ENCODE data around the gene CYP3A4. TPM values are rescaled to one million over a fixed set of nuclear protein-coding genes. Genes with fewer than 3 reads are reported as not detected.

Gene CYP3A4
- total and polyA plus RNA-seq, 2 of the 13 experiments (the other 11 are each of a cell fraction or from before 2014, with no cell fraction given) = 0.11 to 0.24 TPM

DNA sequence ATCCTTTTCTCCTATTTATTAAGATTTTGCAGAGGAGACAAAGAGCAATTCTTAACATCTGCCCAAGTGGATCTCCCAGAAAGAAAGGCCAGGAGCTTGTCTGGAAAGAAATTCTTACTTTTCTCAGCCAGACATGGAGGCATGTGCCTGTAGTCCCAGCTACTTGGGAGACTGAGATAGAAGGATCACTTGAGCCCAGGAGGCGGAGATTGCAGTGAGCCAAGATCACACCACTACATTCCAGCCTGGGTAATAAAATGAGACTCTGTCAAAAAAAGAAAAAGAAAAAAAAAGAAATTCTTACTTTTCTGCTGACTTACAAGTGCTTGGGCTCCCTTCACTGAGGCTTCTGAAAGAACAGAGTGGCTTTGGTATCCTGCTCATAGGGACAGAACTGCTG, 41.5 kb upstream of the CYP3A4 start:
- 100% methylated on average over 1 of the region's 1 CpG for WGBS (ENCODE audit: low lambda C conversion rate)
- no peaks in the 10 kb centered on the region for H3K9me3 ChIP-seq (ENCODE audit: low read length)
- no peaks in the 10 kb centered on the region for H4K20me1 ChIP-seq (ENCODE audit: insufficient read depth, low read length)
- H3K4me1 ChIP-seq (ENCODE audit: insufficient read depth, low read length) = peaks cover 82% of the 10 kb centered on the region
- no peaks in the 10 kb centered on the region for H3K27me3 ChIP-seq (ENCODE audit: control insufficient read depth in 1 of 2, insufficient read depth in 2 of 2, low read length in 2 of 2)
- BruUV-seq (replicated peaks) = no TSS peak
- H3K27ac ChIP-seq (ENCODE audit: extremely low read length, insufficient read depth, low read length) = no peak overlapping the region
- H3K9ac ChIP-seq (ENCODE audit: insufficient read depth, low read depth, low read length) = no peak overlapping the region
- H3K4me3 ChIP-seq (replicated peaks in 1 of 3; ENCODE audit: insufficient read depth in 1 of 3, low read depth in 2 of 3, low read length in 3 of 3) = no peak overlapping the region
- in situ Hi-C loops (cut with HindIII; ENCODE audit: extremely low pct_ligation_motif_present, low pct_unique_long_range_greater_than_20kb) = no loop called here
- no peak overlapping the region for H2AFZ ChIP-seq (ENCODE audit: low read length)
- H3K79me2 ChIP-seq (ENCODE audit: insufficient read depth, low read length) = no peaks in the 10 kb centered on the region
- intact Hi-C loops (cut with micrococcal nuclease; ENCODE audit: unreplicated experiment) = loop anchor here (5.0 kb wide), 1 partner anchor 83 kb away; no protein-coding TSS in a partner anchor
- ChIA-PET POLR2A (no interaction called here), CTCF (ENCODE audit: low intra/inter-chr PET ratio, low total read pairs) (no interaction called here)
- no peaks in the 10 kb centered on the region for H3K36me3 ChIP-seq (replicated peaks in 1 of 2; ENCODE audit: control insufficient read depth in 1 of 2, insufficient read depth in 2 of 2, low read length in 2 of 2)
- ATAC-seq (no peak), DNase-seq (ENCODE audit: low spot score) (no peak), FAIRE-seq (no peak)
- H3K4me2 ChIP-seq (ENCODE audit: low read depth, low read length) = no peak overlapping the region
- TF ChIP-seq, protein P1, sequence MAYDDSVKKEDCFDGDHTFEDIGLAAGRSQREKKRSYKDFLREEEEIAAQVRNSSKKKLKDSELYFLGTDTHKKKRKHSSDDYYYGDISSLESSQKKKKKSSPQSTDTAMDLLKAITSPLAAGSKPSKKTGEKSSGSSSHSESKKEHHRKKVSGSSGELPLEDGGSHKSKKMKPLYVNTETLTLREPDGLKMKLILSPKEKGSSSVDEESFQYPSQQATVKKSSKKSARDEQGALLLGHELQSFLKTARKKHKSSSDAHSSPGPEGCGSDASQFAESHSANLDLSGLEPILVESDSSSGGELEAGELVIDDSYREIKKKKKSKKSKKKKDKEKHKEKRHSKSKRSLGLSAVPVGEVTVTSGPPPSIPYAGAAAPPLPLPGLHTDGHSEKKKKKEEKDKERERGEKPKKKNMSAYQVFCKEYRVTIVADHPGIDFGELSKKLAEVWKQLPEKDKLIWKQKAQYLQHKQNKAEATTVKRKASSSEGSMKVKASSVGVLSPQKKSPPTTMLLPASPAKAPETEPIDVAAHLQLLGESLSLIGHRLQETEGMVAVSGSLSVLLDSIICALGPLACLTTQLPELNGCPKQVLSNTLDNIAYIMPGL (CRISPR knock-in tag; IDR thresholded peaks at IDR 0.05; ENCODE audit: borderline replicate concordance in 1 of 2, low read depth in 1 of 2) = no peak
- TF ChIP-seq, protein P2, sequence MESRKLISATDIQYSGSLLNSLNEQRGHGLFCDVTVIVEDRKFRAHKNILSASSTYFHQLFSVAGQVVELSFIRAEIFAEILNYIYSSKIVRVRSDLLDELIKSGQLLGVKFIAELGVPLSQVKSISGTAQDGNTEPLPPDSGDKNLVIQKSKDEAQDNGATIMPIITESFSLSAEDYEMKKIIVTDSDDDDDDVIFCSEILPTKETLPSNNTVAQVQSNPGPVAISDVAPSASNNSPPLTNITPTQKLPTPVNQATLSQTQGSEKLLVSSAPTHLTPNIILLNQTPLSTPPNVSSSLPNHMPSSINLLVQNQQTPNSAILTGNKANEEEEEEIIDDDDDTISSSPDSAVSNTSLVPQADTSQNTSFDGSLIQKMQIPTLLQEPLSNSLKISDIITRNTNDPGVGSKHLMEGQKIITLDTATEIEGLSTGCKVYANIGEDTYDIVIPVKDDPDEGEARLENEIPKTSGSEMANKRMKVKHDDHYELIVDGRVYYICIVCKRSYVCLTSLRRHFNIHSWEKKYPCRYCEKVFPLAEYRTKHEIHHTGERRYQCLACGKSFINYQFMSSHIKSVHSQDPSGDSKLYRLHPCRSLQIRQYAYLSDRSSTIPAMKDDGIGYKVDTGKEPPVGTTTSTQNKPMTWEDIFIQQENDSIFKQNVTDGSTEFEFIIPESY (CRISPR knock-in tag; IDR thresholded peaks at IDR 0.05) = no peak
- TF ChIP-seq, protein P3, sequence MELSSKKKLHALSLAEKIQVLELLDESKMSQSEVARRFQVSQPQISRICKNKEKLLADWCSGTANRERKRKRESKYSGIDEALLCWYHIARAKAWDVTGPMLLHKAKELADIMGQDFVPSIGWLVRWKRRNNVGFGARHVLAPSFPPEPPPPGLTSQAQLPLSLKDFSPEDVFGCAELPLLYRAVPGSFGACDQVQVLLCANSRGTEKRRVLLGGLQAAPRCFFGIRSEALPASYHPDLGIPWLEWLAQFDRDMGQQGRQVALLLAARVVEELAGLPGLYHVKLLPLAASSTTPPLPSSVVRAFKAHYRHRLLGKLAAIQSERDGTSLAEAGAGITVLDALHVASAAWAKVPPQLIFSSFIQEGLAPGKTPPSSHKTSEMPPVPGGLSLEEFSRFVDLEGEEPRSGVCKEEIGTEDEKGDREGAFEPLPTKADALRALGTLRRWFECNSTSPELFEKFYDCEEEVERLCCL (CRISPR knock-in tag; IDR thresholded peaks at IDR 0.05; ENCODE audit: borderline replicate concordance) = no peak
- no peak for TF ChIP-seq ZNF12 (CRISPR knock-in tag; IDR thresholded peaks at IDR 0.05)
- no peak for TF ChIP-seq SOX5 (CRISPR knock-in tag; IDR thresholded peaks at IDR 0.05; ENCODE audit: borderline replicate concordance)
- no peak for TF ChIP-seq ZNF234 (CRISPR knock-in tag; conservative IDR thresholded peaks at IDR 0.05)
- TF ChIP-seq, protein P4, sequence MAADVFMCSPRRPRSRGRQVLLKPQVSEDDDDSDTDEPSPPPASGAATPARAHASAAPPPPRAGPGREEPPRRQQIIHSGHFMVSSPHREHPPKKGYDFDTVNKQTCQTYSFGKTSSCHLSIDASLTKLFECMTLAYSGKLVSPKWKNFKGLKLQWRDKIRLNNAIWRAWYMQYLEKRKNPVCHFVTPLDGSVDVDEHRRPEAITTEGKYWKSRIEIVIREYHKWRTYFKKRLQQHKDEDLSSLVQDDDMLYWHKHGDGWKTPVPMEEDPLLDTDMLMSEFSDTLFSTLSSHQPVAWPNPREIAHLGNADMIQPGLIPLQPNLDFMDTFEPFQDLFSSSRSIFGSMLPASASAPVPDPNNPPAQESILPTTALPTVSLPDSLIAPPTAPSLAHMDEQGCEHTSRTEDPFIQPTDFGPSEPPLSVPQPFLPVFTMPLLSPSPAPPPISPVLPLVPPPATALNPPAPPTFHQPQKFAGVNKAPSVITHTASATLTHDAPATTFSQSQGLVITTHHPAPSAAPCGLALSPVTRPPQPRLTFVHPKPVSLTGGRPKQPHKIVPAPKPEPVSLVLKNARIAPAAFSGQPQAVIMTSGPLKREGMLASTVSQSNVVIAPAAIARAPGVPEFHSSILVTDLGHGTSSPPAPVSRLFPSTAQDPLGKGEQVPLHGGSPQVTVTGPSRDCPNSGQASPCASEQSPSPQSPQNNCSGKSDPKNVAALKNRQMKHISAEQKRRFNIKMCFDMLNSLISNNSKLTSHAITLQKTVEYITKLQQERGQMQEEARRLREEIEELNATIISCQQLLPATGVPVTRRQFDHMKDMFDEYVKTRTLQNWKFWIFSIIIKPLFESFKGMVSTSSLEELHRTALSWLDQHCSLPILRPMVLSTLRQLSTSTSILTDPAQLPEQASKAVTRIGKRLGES (CRISPR knock-in tag; IDR thresholded peaks at IDR 0.05; ENCODE audit: borderline replicate concordance) = no peak
- no peak for TF ChIP-seq RARG (CRISPR knock-in tag; IDR thresholded peaks at IDR 0.05; ENCODE audit: low read depth)
- no peak for TF ChIP-seq JARID2 (CRISPR knock-in tag; IDR thresholded peaks at IDR 0.05; ENCODE audit: insufficient replicate concordance)
- no peak for TF ChIP-seq SALL2 (CRISPR knock-in tag; IDR thresholded peaks at IDR 0.05)
- TF ChIP-seq, protein P5, sequence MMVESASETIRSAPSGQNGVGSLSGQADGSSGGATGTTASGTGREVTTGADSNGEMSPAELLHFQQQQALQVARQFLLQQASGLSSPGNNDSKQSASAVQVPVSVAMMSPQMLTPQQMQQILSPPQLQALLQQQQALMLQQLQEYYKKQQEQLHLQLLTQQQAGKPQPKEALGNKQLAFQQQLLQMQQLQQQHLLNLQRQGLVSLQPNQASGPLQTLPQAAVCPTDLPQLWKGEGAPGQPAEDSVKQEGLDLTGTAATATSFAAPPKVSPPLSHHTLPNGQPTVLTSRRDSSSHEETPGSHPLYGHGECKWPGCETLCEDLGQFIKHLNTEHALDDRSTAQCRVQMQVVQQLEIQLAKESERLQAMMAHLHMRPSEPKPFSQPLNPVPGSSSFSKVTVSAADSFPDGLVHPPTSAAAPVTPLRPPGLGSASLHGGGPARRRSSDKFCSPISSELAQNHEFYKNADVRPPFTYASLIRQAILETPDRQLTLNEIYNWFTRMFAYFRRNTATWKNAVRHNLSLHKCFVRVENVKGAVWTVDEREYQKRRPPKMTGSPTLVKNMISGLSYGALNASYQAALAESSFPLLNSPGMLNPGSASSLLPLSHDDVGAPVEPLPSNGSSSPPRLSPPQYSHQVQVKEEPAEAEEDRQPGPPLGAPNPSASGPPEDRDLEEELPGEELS (CRISPR knock-in tag; IDR thresholded peaks at IDR 0.05) = no peak
- TF ChIP-seq, protein P6, sequence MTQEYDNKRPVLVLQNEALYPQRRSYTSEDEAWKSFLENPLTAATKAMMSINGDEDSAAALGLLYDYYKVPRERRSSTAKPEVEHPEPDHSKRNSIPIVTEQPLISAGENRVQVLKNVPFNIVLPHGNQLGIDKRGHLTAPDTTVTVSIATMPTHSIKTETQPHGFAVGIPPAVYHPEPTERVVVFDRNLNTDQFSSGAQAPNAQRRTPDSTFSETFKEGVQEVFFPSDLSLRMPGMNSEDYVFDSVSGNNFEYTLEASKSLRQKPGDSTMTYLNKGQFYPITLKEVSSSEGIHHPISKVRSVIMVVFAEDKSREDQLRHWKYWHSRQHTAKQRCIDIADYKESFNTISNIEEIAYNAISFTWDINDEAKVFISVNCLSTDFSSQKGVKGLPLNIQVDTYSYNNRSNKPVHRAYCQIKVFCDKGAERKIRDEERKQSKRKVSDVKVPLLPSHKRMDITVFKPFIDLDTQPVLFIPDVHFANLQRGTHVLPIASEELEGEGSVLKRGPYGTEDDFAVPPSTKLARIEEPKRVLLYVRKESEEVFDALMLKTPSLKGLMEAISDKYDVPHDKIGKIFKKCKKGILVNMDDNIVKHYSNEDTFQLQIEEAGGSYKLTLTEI (CRISPR knock-in tag; conservative IDR thresholded peaks at IDR 0.05) = no peak

All from HepG2 (cell line).